ENCODE data around the gene LRRTM4. TPM values are rescaled to one million over a fixed set of nuclear protein-coding genes. Genes with fewer than 3 reads are reported as not detected.

The LRRTM4 gene
- total and polyA plus RNA-seq, 4 experiments from 2014 or later = not detected

DNA sequence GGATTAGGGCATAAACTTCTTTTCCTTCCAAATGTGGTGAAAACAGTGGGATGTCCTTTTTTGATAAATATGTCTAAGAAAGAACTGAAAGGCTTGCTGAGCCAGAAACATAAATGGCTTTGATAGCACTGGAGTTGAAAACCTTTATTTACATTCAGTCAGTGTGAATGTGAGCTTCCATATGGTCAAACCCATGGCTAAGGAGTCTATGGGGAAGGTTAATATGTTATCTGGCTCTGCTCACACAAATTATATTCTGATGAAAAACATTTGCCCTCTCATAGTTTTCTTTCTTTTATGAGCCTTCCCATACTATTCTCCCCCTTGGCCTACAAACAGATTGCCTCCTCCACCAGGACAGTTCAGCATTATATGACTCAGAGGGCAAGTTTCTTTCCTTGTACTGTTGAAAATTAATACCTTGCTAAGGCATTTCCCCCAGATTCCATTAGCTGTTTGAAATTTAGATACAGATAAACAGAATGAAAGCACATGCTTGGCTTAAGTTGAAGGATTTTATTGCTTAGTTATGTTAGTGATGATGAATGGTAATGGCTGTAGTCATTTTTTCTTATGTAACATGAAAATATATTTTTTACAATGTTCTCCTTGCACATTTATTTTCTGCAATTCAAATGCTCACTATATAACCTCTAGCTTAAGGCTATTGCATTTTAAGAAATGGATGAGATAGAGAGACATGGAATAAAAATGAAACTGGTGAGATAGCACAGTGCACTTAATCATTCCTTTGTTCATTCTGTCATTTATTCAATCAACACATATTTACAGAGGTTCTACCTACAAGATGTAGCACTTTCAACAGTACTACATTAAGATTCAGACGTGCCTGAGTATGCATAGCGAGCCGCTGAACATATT, 544.1 kb downstream of the LRRTM4 start:
- Mint-ChIP-seq H3K4me1 (no peaks in the 10 kb centered on the region), H3K27ac (peak overlapping the region in 1 of 7 donors; percentile 19), H3K27me3 (no peaks in the 10 kb centered on the region), H3K36me3 (no peaks in the 10 kb centered on the region), H3K4me3 (no peak overlapping the region), H3K9me3 (peaks cover 0 to 14% (median 4%) of the 10 kb centered on the region in 8 donors)
- H3K27ac ChIP-seq (ENCODE audit: low read depth, low read length) = no peak overlapping the region
- ChIA-PET CTCF (ENCODE audit: partially characterized antibody) (no interaction called here), POLR2A (ENCODE audit: partially characterized antibody) (no interaction called here)
- H3K9me3 ChIP-seq (ENCODE audit: control insufficient read depth in 1 of 2, low read length in 2 of 2) = no peaks in the 10 kb centered on the region
- H3K4me3 ChIP-seq (ENCODE audit: low read length in 2 of 2) = no peak overlapping the region
- DNase-seq = no peak
- H3K27me3 ChIP-seq (ENCODE audit: insufficient read depth, low read length) = no peaks in the 10 kb centered on the region
- intact Hi-C loops (cut with micrococcal nuclease) = no loop called here
- H3K36me3 ChIP-seq (ENCODE audit: insufficient read depth, low read length) = no peaks in the 10 kb centered on the region
- no peaks in the 10 kb centered on the region for H3K4me1 ChIP-seq (ENCODE audit: insufficient read depth, low read length)

DNA sequence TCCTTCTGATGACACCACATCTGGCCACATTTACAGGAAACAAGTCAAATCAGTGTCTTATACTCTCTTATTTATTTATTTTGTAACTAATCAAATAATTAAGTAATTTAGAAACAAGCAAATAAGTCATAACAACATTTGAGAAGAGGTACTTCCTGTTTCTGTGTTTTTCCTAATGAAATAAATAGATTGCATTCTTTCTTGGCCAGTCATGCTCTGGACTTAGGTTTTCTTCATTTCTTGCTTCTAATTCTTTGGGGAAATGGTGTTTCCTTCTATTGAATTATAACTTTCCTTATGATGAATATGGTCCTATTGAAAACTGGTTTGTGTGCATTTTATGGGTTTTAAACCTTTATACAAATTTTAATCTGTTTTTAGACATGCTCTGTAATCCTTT, 546.4 kb downstream of the LRRTM4 start:
- Histone ChIP-seq H3K4me3 (ENCODE audit: low read length in 2 of 2) (no peak overlapping the region), H3K27me3 (ENCODE audit: insufficient read depth, low read length) (no peaks in the 10 kb centered on the region), H3K27ac (ENCODE audit: low read depth, low read length) (no peak overlapping the region), H3K36me3 (ENCODE audit: insufficient read depth, low read length) (no peaks in the 10 kb centered on the region), H3K9me3 (ENCODE audit: control insufficient read depth in 1 of 2, low read length in 2 of 2) (peaks cover 0 to 4% of the 10 kb centered on the region in 2 donors), H3K4me1 (ENCODE audit: insufficient read depth, low read length) (no peaks in the 10 kb centered on the region)
- ChIA-PET POLR2A (ENCODE audit: partially characterized antibody) (no interaction called here), CTCF (ENCODE audit: partially characterized antibody) (no interaction called here)
- Mint-ChIP-seq H3K27ac (no peak overlapping the region), H3K9me3 (peaks cover 0 to 13% (median 2%) of the 10 kb centered on the region in 8 donors), H3K4me1 (no peaks in the 10 kb centered on the region), H3K36me3 (no peaks in the 10 kb centered on the region), H3K27me3 (no peaks in the 10 kb centered on the region), H3K4me3 (no peak overlapping the region)
- intact Hi-C loops (cut with micrococcal nuclease) = no loop called here
- DNase-seq = no peak

DNA sequence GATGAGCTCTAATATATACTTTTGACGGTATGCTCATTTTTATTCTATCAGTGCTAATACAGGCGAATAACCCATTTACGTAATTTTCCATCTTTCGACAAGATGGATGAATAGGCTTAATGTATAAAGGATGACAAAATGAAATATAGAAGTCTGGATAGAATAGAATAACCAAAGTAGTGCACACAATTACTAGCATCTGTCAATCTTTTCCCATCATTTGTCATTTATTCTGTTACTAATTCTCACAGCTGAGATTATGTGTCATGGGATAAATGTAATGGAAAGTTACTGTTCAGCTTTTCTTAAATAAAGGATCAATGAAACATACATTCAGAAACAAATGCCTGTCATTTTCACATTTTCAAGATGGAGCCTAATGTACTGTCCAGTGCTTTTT, 548.6 kb downstream of the LRRTM4 start:
- H3K36me3 Mint-ChIP-seq = no peaks in the 10 kb centered on the region
- intact Hi-C loops (cut with micrococcal nuclease) = no loop called here
- Histone ChIP-seq H3K36me3 (ENCODE audit: insufficient read depth, low read length) (no peaks in the 10 kb centered on the region), H3K4me3 (ENCODE audit: low read length in 2 of 2) (no peak overlapping the region), H3K27me3 (ENCODE audit: insufficient read depth, low read length) (no peaks in the 10 kb centered on the region), H3K4me1 (ENCODE audit: insufficient read depth, low read length) (no peaks in the 10 kb centered on the region), H3K27ac (ENCODE audit: low read depth, low read length) (no peak overlapping the region), H3K9me3 (ENCODE audit: control insufficient read depth in 1 of 2, low read length in 2 of 2) (peaks cover 0 to 4% of the 10 kb centered on the region in 2 donors)
- peaks cover 0 to 21% (median 6%) of the 10 kb centered on the region in 8 donors for H3K9me3 Mint-ChIP-seq
- CTCF ChIA-PET (ENCODE audit: partially characterized antibody) = no interaction called here
- POLR2A ChIA-PET (ENCODE audit: partially characterized antibody) = no interaction called here
- H3K27me3 Mint-ChIP-seq = no peaks in the 10 kb centered on the region
- no peak overlapping the region for H3K27ac Mint-ChIP-seq
- no peak overlapping the region for H3K4me3 Mint-ChIP-seq
- H3K4me1 Mint-ChIP-seq = no peaks in the 10 kb centered on the region
- no peak for DNase-seq

DNA sequence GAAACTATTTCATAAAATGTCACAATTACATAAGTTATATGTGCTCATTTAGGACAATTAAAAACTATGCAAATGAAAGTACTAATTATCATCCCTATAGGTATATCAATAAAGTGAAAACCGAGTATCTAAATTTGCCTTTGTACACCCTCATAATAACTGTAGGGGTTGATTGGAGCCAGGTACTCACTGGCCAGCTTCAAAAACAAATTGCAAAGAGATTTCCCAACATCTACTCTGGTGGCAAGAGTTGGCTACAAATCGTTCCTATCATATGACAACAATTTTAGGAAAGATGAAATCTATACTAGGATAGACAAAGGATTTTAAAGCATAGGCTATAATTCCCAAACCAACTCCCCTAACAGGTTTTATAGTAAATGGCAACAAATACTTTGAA, 556.4 kb downstream of the LRRTM4 start:
- H3K27me3 ChIP-seq (ENCODE audit: insufficient read depth, low read length) = no peaks in the 10 kb centered on the region
- Mint-ChIP-seq H3K27me3 (no peaks in the 10 kb centered on the region), H3K4me3 (no peak overlapping the region), H3K27ac (no peak overlapping the region), H3K9me3 (peaks cover 2 to 30% (median 12%) of the 10 kb centered on the region in 8 donors), H3K36me3 (no peaks in the 10 kb centered on the region), H3K4me1 (no peaks in the 10 kb centered on the region)
- no peak overlapping the region for H3K4me3 ChIP-seq (ENCODE audit: low read length in 2 of 2)
- CTCF ChIA-PET (ENCODE audit: partially characterized antibody) = no interaction called here
- no peak for DNase-seq
- no peaks in the 10 kb centered on the region for H3K4me1 ChIP-seq (ENCODE audit: insufficient read depth, low read length)
- no peak overlapping the region for H3K27ac ChIP-seq (ENCODE audit: low read depth, low read length)
- intact Hi-C loops (cut with micrococcal nuclease) = no loop called here
- no peaks in the 10 kb centered on the region for H3K9me3 ChIP-seq (ENCODE audit: control insufficient read depth in 1 of 2, low read length in 2 of 2)
- POLR2A ChIA-PET (ENCODE audit: partially characterized antibody) = no interaction called here
- H3K36me3 ChIP-seq (ENCODE audit: insufficient read depth, low read length) = no peaks in the 10 kb centered on the region

DNA sequence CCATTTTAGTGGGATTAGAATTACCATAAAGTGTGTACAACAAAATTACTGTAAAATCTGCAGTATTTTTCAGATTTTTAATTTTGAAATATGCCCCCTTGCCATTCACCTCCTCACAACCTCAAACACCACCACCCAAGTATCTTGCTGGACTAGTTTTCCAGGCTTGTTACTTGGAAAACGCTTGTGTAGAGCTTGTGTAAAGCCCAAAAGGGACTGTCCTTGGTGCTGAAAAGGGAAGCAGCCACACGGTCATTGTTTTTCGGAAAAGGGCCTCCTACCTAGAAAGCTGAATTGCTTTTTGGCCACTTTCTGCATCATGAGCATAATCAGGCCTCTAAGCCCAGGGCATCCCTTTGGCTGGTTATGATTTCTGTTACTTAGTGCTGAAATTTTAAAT, 563.4 kb downstream of the LRRTM4 start:
- DNase-seq = no peak
- Mint-ChIP-seq H3K27ac (no peak overlapping the region), H3K4me3 (no peak overlapping the region), H3K36me3 (no peaks in the 10 kb centered on the region), H3K9me3 (peaks cover 2 to 19% (median 9%) of the 10 kb centered on the region in 8 donors), H3K4me1 (no peaks in the 10 kb centered on the region), H3K27me3 (no peaks in the 10 kb centered on the region)
- H3K27me3 ChIP-seq (ENCODE audit: insufficient read depth, low read length) = no peaks in the 10 kb centered on the region
- no peaks in the 10 kb centered on the region for H3K4me1 ChIP-seq (ENCODE audit: insufficient read depth, low read length)
- peaks cover 0 to under 1% of the 10 kb centered on the region in 2 donors for H3K9me3 ChIP-seq (ENCODE audit: control insufficient read depth in 1 of 2, low read length in 2 of 2)
- intact Hi-C loops (cut with micrococcal nuclease) = no loop called here
- ChIA-PET CTCF (ENCODE audit: partially characterized antibody) (no interaction called here), POLR2A (ENCODE audit: partially characterized antibody) (no interaction called here)
- no peaks in the 10 kb centered on the region for H3K36me3 ChIP-seq (ENCODE audit: insufficient read depth, low read length)
- H3K27ac ChIP-seq (ENCODE audit: low read depth, low read length) = no peak overlapping the region
- no peak overlapping the region for H3K4me3 ChIP-seq (ENCODE audit: low read length in 2 of 2)

DNA sequence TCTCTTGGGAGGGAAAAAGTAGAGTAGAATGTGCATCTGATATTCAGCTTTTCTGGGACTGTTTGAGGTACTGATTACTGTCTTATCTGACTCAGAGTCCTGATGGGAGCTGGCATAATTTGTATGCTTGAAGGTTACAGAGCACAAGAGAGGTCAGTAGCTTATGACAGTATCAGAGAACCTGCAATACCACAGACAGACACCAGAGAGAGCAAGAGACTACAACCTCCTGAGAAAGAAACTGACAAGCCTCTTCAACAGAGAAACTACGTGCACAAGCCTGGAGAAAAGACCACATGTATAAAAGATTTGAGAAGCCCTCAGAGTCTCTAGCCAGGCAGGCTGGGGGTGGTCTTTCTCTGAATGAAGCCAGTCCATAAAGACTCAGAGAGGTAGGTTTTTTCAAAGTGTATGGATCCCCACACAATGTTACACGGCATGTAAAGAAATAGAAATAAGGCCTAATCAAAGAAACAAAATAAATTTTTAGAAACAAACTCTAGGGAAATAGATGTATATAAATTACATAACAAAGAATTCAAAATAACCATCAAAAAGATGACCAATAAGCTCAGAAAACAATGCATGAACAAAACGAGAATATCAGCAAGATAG, 568.3 kb downstream of the LRRTM4 start:
- intact Hi-C loops (cut with micrococcal nuclease) = no loop called here

DNA sequence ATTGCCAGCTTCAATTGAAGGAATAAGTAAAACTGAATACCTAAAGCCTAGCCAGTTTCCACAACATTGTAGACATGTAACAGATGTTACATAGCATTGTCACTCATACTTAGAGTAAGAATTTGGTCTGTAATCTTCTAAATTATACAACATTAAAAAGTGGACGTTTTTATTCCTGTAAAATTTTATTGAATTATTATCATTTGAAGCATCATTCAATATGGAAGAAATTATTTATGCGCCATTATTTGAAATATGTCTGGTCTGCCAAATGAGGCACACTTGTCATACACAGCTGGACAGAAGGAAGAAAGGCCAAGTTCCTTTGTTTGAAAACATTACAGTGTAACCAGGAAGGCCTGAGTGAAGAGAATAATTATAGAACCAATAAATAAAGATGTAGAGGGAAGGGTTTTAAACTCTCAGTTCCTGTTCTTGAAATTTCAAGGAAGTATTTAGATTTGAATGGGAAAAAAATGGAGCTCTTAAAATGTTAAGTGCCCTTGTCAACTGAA, 575.5 kb downstream of the LRRTM4 start:
- CTCF ChIA-PET (ENCODE audit: partially characterized antibody) = no interaction called here
- H3K27me3 Mint-ChIP-seq = no peaks in the 10 kb centered on the region

More for the DNA sequence above, 568.3 kb downstream of the LRRTM4 start:
- CTCF ChIA-PET (ENCODE audit: partially characterized antibody) = no interaction called here
- no peak overlapping the region for H3K4me3 Mint-ChIP-seq
- Histone ChIP-seq H3K4me1 (ENCODE audit: insufficient read depth, low read length) (no peaks in the 10 kb centered on the region), H3K9me3 (ENCODE audit: control insufficient read depth in 1 of 2, low read length in 2 of 2) (peaks cover 0 to 3% of the 10 kb centered on the region in 2 donors), H3K4me3 (ENCODE audit: low read length in 2 of 2) (no peak overlapping the region), H3K27me3 (ENCODE audit: insufficient read depth, low read length) (no peaks in the 10 kb centered on the region), H3K27ac (ENCODE audit: low read depth, low read length) (no peak overlapping the region), H3K36me3 (ENCODE audit: insufficient read depth, low read length) (no peaks in the 10 kb centered on the region)
- H3K9me3 Mint-ChIP-seq = peaks cover 2 to 32% (median 11%) of the 10 kb centered on the region in 8 donors
- H3K27me3 Mint-ChIP-seq = no peaks in the 10 kb centered on the region
- no peaks in the 10 kb centered on the region for H3K4me1 Mint-ChIP-seq
- H3K36me3 Mint-ChIP-seq = no peaks in the 10 kb centered on the region
- H3K27ac Mint-ChIP-seq = no peak overlapping the region
- POLR2A ChIA-PET (ENCODE audit: partially characterized antibody) = no interaction called here
- no peak for DNase-seq

More for the DNA sequence above, 575.5 kb downstream of the LRRTM4 start:
- Mint-ChIP-seq H3K36me3 (no peaks in the 10 kb centered on the region), H3K27ac (no peak overlapping the region), H3K4me3 (no peak overlapping the region), H3K4me1 (no peaks in the 10 kb centered on the region), H3K9me3 (peaks cover 5 to 29% (median 15%) of the 10 kb centered on the region in 8 donors)
- H3K4me1 ChIP-seq (ENCODE audit: insufficient read depth, low read length) = no peaks in the 10 kb centered on the region
- H3K9me3 ChIP-seq (ENCODE audit: control insufficient read depth in 1 of 2, low read length in 2 of 2) = no peaks in the 10 kb centered on the region
- POLR2A ChIA-PET (ENCODE audit: partially characterized antibody) = no interaction called here
- intact Hi-C loops (cut with micrococcal nuclease) = no loop called here
- DNase-seq = no peak
- no peaks in the 10 kb centered on the region for H3K36me3 ChIP-seq (ENCODE audit: insufficient read depth, low read length)
- H3K27me3 ChIP-seq (ENCODE audit: insufficient read depth, low read length) = no peaks in the 10 kb centered on the region
- no peak overlapping the region for H3K27ac ChIP-seq (ENCODE audit: low read depth, low read length)
- no peak overlapping the region for H3K4me3 ChIP-seq (ENCODE audit: low read length in 2 of 2)

All from CD4-positive, alpha-beta memory T cell (primary cell).